ENCODE results near the gene CBX8.
A peak's percentile ranks its signal among the peaks of the same experiment; 100 is the strongest.

DNA sequence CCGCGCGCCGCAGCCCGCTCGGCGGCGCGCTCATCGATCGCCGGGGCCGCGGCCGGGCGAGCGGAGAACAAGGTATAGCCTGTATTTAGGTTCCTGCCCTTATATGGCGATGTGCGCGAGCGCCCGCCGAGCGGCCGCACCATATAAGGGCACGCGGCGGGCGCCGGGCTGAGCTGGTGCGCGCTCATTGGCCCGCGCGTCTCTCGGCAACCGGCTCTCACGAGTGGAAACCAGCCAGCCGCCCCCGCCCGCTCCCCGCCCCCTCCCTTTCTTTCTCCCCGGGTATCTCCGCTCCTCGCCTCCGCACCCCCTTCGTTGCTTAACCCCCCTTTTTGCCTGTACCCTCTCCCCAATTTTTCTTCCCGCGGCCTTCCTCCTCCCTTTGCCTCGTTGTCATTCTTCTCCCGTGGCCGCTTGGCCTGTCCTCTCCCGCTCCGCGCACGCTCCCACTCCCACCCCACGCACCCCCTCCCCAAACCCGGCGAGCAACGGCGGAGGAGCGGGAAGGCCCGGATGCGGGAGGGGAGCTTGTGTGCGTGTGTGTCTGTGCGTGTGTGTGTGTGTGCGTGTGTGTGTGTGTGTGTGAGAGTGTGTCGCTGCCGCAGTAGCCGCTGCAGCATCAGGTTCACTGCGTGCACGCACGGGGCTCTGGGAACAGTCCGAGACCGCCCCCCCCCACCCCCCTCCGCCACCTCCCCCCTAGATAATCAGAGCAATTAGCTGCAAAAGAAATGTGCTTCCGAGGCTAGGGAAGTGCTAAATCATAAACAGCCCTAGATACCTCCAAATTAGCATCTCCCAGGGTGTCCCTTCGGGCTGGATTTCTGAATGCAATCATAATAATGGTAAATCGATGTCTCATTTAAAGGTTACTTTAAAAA lies 13.5 kb upstream of the CBX8 start:
- TF ChIP-seq PAF1 (CRISPR knock-in tag; IDR thresholded peaks at IDR 0.05) = no peak
- TF ChIP-seq, protein P1, sequence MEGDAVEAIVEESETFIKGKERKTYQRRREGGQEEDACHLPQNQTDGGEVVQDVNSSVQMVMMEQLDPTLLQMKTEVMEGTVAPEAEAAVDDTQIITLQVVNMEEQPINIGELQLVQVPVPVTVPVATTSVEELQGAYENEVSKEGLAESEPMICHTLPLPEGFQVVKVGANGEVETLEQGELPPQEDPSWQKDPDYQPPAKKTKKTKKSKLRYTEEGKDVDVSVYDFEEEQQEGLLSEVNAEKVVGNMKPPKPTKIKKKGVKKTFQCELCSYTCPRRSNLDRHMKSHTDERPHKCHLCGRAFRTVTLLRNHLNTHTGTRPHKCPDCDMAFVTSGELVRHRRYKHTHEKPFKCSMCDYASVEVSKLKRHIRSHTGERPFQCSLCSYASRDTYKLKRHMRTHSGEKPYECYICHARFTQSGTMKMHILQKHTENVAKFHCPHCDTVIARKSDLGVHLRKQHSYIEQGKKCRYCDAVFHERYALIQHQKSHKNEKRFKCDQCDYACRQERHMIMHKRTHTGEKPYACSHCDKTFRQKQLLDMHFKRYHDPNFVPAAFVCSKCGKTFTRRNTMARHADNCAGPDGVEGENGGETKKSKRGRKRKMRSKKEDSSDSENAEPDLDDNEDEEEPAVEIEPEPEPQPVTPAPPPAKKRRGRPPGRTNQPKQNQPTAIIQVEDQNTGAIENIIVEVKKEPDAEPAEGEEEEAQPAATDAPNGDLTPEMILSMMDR (CRISPR knock-in tag; IDR thresholded peaks at IDR 0.05) = no peak
- no peak for TF ChIP-seq TARDBP (CRISPR knock-in tag; IDR thresholded peaks at IDR 0.05)
- no peak; the same call in 1 of the 2 replicates for TF ChIP-seq SP2 (CRISPR knock-in tag; IDR thresholded peaks at IDR 0.05)
- TF ChIP-seq TCF12 (IDR thresholded peaks at IDR 0.05) = no peak
- no peak for TF ChIP-seq TCF12 (CRISPR knock-in tag; IDR thresholded peaks at IDR 0.05)
- TF ChIP-seq, protein P2, sequence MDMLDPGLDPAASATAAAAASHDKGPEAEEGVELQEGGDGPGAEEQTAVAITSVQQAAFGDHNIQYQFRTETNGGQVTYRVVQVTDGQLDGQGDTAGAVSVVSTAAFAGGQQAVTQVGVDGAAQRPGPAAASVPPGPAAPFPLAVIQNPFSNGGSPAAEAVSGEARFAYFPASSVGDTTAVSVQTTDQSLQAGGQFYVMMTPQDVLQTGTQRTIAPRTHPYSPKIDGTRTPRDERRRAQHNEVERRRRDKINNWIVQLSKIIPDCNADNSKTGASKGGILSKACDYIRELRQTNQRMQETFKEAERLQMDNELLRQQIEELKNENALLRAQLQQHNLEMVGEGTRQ (IDR thresholded peaks at IDR 0.05; ENCODE audit: low read depth, low read length) = no peak
- TF ChIP-seq, protein P2 (CRISPR knock-in tag; IDR thresholded peaks at IDR 0.05; ENCODE audit: borderline replicate concordance) = peak; percentile 93; the same call in 1 of the 2 replicates

Measured in HepG2 (cell line).